H9 (cell line): ENCODE data around the gene SFXN1. TPM values are rescaled to one million over a fixed set of nuclear protein-coding genes. Genes with fewer than 3 reads are reported as not detected.

Experiments
- DNase-seq: peaks from one replicate; pipeline ENCODE4 v3.0.0-alpha.2; 2017
- H2AFZ ChIP-seq: one replicate; pipeline ENCODE4 v1.6.1; 2013; ENCODE audit warnings: mild to moderate bottlenecking, low read length, control low read depth, moderate library complexity
- H2AK5ac ChIP-seq: 2 replicates; pipeline ENCODE4 v1.6.1; 2013; ENCODE audit warnings: low read length, control low read depth, mixed read lengths; ENCODE audit not compliant: insufficient read length
- H2BK120ac ChIP-seq: one replicate; pipeline ENCODE4 v1.6.1; 2013; ENCODE audit warnings: low read depth, mild to moderate bottlenecking, low read length, control low read depth, inconsistent platforms; ENCODE audit not compliant: poor library complexity, severe bottlenecking
- H2BK12ac ChIP-seq: 2 replicates; pipeline ENCODE4 v1.6.1; 2013; ENCODE audit warnings: low read length, control low read depth, mixed read lengths, low read depth; ENCODE audit not compliant: insufficient read length
- H2BK15ac ChIP-seq: 2 replicates; pipeline ENCODE4 v1.6.1; 2013; ENCODE audit warnings: low read depth, low read length, control low read depth
- H2BK20ac ChIP-seq: one replicate; pipeline ENCODE4 v1.6.1; 2013; ENCODE audit warnings: low read depth, mild to moderate bottlenecking, low read length, control low read depth, inconsistent platforms; ENCODE audit not compliant: poor library complexity, severe bottlenecking
- H2BK5ac ChIP-seq: 2 replicates; pipeline ENCODE4 v1.6.1; 2013; ENCODE audit warnings: low read length, control low read depth, mixed read lengths; ENCODE audit not compliant: insufficient read length
- H3K14ac ChIP-seq: 2 replicates; pipeline ENCODE4 v1.6.1; 2013; ENCODE audit warnings: low read length, control low read depth; ENCODE audit not compliant: insufficient read depth
- H3K18ac ChIP-seq: 2 replicates; pipeline ENCODE4 v1.6.1; 2013; ENCODE audit warnings: low read depth, mild to moderate bottlenecking, mixed read lengths, low read length, control low read depth; ENCODE audit not compliant: insufficient read length
- H3K23ac ChIP-seq: 2 replicates; pipeline ENCODE4 v1.6.1; 2013; ENCODE audit warnings: low read length, control low read depth, mixed read lengths, low read depth; ENCODE audit not compliant: insufficient read length
- H3K23me2 ChIP-seq: 2 replicates; pipeline ENCODE4 v1.6.1; 2013; ENCODE audit warnings: low read depth, mild to moderate bottlenecking, mixed read lengths, low read length, control low read depth; ENCODE audit not compliant: insufficient read length, poor library complexity, severe bottlenecking
- H3K27ac ChIP-seq: 2 replicates; pipeline ENCODE4 v1.5.1; 2013; ENCODE audit warnings: low read length, control low read depth, mixed read lengths, low read depth; ENCODE audit not compliant: insufficient read length
- H3K27me3 ChIP-seq: 2 replicates; pipeline ENCODE4 v1.6.1; 2013; ENCODE audit warnings: low read length, control low read depth, inconsistent platforms; ENCODE audit not compliant: insufficient read depth
- H3K4ac ChIP-seq: 2 replicates; pipeline ENCODE4 v1.6.1; 2013; ENCODE audit warnings: low read depth, mild to moderate bottlenecking, control low read depth, inconsistent platforms, low read length, moderate library complexity
- H3K4me1 ChIP-seq: 2 replicates; pipeline ENCODE4 v1.6.1; 2013; ENCODE audit warnings: low read length, control low read depth, inconsistent platforms; ENCODE audit not compliant: insufficient read depth
- H3K4me2 ChIP-seq: 2 replicates; pipeline ENCODE4 v1.6.1; 2013; ENCODE audit warnings: low read length, control low read depth, mixed read lengths; ENCODE audit not compliant: insufficient read length, insufficient read depth
- H3K56ac ChIP-seq: 2 replicates; pipeline ENCODE4 v1.6.1; 2013; ENCODE audit warnings: low read depth, mild to moderate bottlenecking, mixed read lengths, low read length, control low read depth; ENCODE audit not compliant: insufficient read length
- H3K79me1 ChIP-seq: 2 replicates; pipeline ENCODE4 v1.6.1; 2013; ENCODE audit warnings: low read depth, mild to moderate bottlenecking, moderate library complexity, low read length, control low read depth, inconsistent platforms; ENCODE audit not compliant: insufficient read depth, poor library complexity, severe bottlenecking
- H3K79me2 ChIP-seq: 2 replicates; pipeline ENCODE4 v1.6.1; 2013; ENCODE audit warnings: low read length, control low read depth, inconsistent platforms; ENCODE audit not compliant: insufficient read depth
- H3K9ac ChIP-seq: 2 replicates; pipeline ENCODE4 v1.6.1; 2013; ENCODE audit warnings: low read length, control low read depth, mixed read lengths; ENCODE audit not compliant: insufficient read length; ENCODE audit errors: extremely low read depth
- H3K9me3 ChIP-seq: one replicate; pipeline ENCODE4 v1.6.1; 2013; ENCODE audit warnings: low read depth, low read length, inconsistent platforms; ENCODE audit not compliant: control insufficient read depth
- H3T11ph ChIP-seq: one replicate; pipeline ENCODE4 v1.6.1; 2013; ENCODE audit warnings: mild to moderate bottlenecking, low read length, control low read depth, inconsistent platforms
- H4K20me1 ChIP-seq: one replicate; pipeline ENCODE4 v1.6.1; 2013; ENCODE audit not compliant: control insufficient read depth, insufficient read length, insufficient read depth
- H4K5ac ChIP-seq: 2 replicates; pipeline ENCODE4 v1.6.1; 2013; ENCODE audit warnings: low read depth, mild to moderate bottlenecking, mixed read lengths, low read length, control low read depth; ENCODE audit not compliant: insufficient read length
- H4K8ac ChIP-seq: replicated peaks from 2 replicates; pipeline ENCODE4 v1.6.1; 2013; ENCODE audit warnings: low read length, control low read depth, mixed read lengths, low read depth; ENCODE audit not compliant: insufficient read length
- H4K91ac ChIP-seq: 2 replicates; pipeline ENCODE4 v1.6.1; 2013; ENCODE audit warnings: low read depth, mild to moderate bottlenecking, moderate library complexity, mixed read lengths, low read length, control low read depth; ENCODE audit not compliant: insufficient read length
- H3K27ac Mint-ChIP-seq, 3 experiments: 2 replicates in 2 of 3; 3 replicates in 1 of 3; pipeline ENCODE4 v1.8.0; 2020 to 2021; ENCODE audit warnings: mixed read lengths in 3 of 3, mild to moderate bottlenecking in 1 of 3, moderate library complexity in 1 of 3
- H3K27me3 Mint-ChIP-seq: 2 replicates; pipeline ENCODE4 v1.8.0; 2021; ENCODE audit warnings: low read depth, mild to moderate bottlenecking, moderate library complexity, mixed read lengths
- H3K36me3 Mint-ChIP-seq, 3 experiments: 2 replicates in 2 of 3; 3 replicates in 1 of 3; pipeline ENCODE4 v1.8.0; 2020 to 2021; ENCODE audit warnings: low read depth in 3 of 3, mixed read lengths in 3 of 3; ENCODE audit not compliant: insufficient read depth in 1 of 3
- H3K4me1 Mint-ChIP-seq, 2 experiments: 2 replicates each; pipeline ENCODE4 v1.8.0; 2020; ENCODE audit warnings: mixed read lengths in 2 of 2
- H3K4me3 Mint-ChIP-seq, 2 experiments: 2 replicates in 1 of 2; 3 replicates in 1 of 2; pipeline ENCODE4 v1.8.0; 2020 to 2021; ENCODE audit warnings: mild to moderate bottlenecking in 2 of 2, mixed read lengths in 2 of 2, moderate library complexity in 1 of 2
- H3K9me3 Mint-ChIP-seq, 2 experiments: 2 replicates in 1 of 2; 3 replicates in 1 of 2; pipeline ENCODE4 v1.8.0; 2020; ENCODE audit warnings: mild to moderate bottlenecking in 2 of 2, mixed read lengths in 2 of 2, moderate library complexity in 1 of 2
- CTCF ChIP-seq: fragments of 200-600 bp; sonication (generic); conservative IDR thresholded peaks from 3 replicates; pipeline ENCODE4 v1.8.0; 2021; ENCODE audit warnings: antibody characterized with exemption, mild to moderate bottlenecking
- WGBS: extraction: QIAGEN DNeasy Blood & Tissue Kit; methylation state at CpG from one replicate; pipeline ENCODE4 v1.1.7; 2013; ENCODE audit warnings: missing lambda C conversion rate, low lambda C conversion rate, mixed read lengths; ENCODE audit not compliant: insufficient read length; ENCODE audit errors: extremely low coverage; 5-methylcytosine and 5-hydroxymethylcytosine counted together
- total RNA-seq: library from RNA; stranded (reverse); gene quantifications from 2 replicates; pipeline ENCODE4 v1.2.1, GENCODE V29; 2021

The SFXN1 gene
- total RNA-seq, 1 experiment from 2014 or later = 99.2 TPM

DNA sequence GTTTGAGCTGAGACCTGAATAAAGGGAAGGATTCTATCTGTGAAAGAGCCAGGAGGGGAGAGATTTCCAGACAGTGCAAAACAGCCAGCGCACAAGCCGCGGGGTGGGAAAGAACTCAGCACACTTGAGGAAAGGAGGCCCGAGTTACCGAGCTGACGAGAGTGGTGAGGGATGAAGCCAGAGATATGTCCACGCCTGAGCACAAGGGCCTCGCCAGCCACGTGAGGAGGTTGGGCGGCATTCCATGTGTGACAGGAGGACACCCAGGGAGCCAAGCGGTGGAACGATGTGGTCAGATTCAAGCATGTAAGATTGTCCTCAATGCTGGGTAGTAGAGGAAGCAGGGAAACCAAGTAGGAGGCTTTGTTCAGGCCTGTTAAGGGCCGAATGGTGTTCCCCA, 17.0 kb upstream of the SFXN1 start:
- Histone ChIP-seq H3K9me3 (no peaks in the 10 kb centered on the region), H3K4ac (no peak overlapping the region), H3T11ph (no peak overlapping the region), H4K20me1 (no peaks in the 10 kb centered on the region), H4K5ac (no peak overlapping the region), H3K4me2 (no peak overlapping the region), H2BK12ac (no peak overlapping the region), H3K27ac (no peak overlapping the region), H2BK20ac (no peak overlapping the region), H4K8ac (no peak overlapping the region), H3K23me2 (no peaks in the 10 kb centered on the region), H3K79me1 (no peaks in the 10 kb centered on the region), H3K27me3 (no peaks in the 10 kb centered on the region), H3K79me2 (no peaks in the 10 kb centered on the region), H2AK5ac (no peak overlapping the region), H3K56ac (no peak overlapping the region), H2BK5ac (no peak overlapping the region), H3K9ac (no peak overlapping the region), H3K14ac (no peak overlapping the region), H2BK15ac (no peak overlapping the region), H2AFZ (no peak overlapping the region), H3K18ac (no peak overlapping the region), H2BK120ac (no peak overlapping the region), H3K23ac (no peak overlapping the region), H3K4me1 (no peaks in the 10 kb centered on the region), H4K91ac (no peak overlapping the region)
- TF ChIP-seq CTCF = no peak
- Mint-ChIP-seq H3K9me3 (no peaks in the 10 kb centered on the region), H3K4me1 (peaks cover 5 to 8% of the 10 kb centered on the region in 2 experiments), H3K4me3 (no peak overlapping the region), H3K36me3 (no peaks in the 10 kb centered on the region), H3K27ac (peak overlapping the region in 1 of 3 experiments; percentile 41; a peak in 1 of 7 replicates), H3K27me3 (peaks cover 12% of the 10 kb centered on the region)
- no peak for DNase-seq
- WGBS = no CpG with 5 or more reads among the region's 13 CpGs
